Glomerular endothelial cell (primary cell): ENCODE results near the gene UBE2E1. TPM values are rescaled to one million over a fixed set of nuclear protein-coding genes. Genes with fewer than 3 reads are reported as not detected.
"Not testable (repeated sequence)": the region's sequence is repeated elsewhere in the genome, so short reads cannot be mapped to it uniquely, and the experiment has no call there.

Experiments
- DNase-seq: peaks from one replicate; pipeline ENCODE4 v3.0.0-alpha.2; 2011; ENCODE audit warnings: low read depth, low spot score; ENCODE audit errors: extremely low read depth
- total RNA-seq: library from RNA; depleted of rRNA; stranded (reverse); fragments of >200 nt; gene quantifications from 2 replicates; pipeline ENCODE4 v1.2.3, GENCODE V29; 2015

The UBE2E1 gene
- total RNA-seq, 1 donor from 2014 or later, result 98.8 TPM

GRCh38 chr3:23913873-23914743 is 108.4 kb downstream of the UBE2E1 start:
- DNase-seq, result no peak

- DNase-seq, result no peak
These were observed 109.9 kb downstream of the UBE2E1 start for GRCh38 chr3:23915537-23916108.

GRCh38 chr3:23916152-23916885 is 110.6 kb downstream of the UBE2E1 start:
- DNase-seq, result no peak

GRCh38 chr3:23916886-23917678 is 111.3 kb downstream of the UBE2E1 start, which contains the start of the genes NKIRAS1 and RPL15:
Gene NKIRAS1, minus strand, starts transcription at chr3:23916990. Its CDS starts 6,086 bp downstream, at chr3:23910904.
Gene RPL15, plus strand, starts transcription at chr3:23917132. Its CDS starts 728 bp downstream, at chr3:23917860.
- DNase-seq, result peak; percentile 81

- not testable (repeated sequence) for DNase-seq
These were observed 112.0 kb downstream of the UBE2E1 start for GRCh38 chr3:23917679-23918303.

GRCh38 chr3:23918331-23918730 is 112.6 kb downstream of the UBE2E1 start:
- DNase-seq, result not testable (repeated sequence)

GRCh38 chr3:23919628-23920027 is 113.9 kb downstream of the UBE2E1 start:
- no peak for DNase-seq

- DNase-seq, result no peak
These were observed 114.4 kb downstream of the UBE2E1 start for GRCh38 chr3:23920151-23920655.

- DNase-seq, result no peak
These were observed 115.3 kb downstream of the UBE2E1 start for GRCh38 chr3:23921052-23921511.

GRCh38 chr3:23923786-23924185 is 118.0 kb downstream of the UBE2E1 start:
- no peak for DNase-seq

- no peak for DNase-seq
These were observed 120.5 kb downstream of the UBE2E1 start for GRCh38 chr3:23926246-23926645.

- DNase-seq, result no peak
These were observed 121.0 kb downstream of the UBE2E1 start for GRCh38 chr3:23926736-23927135.

- DNase-seq, result no peak
These were observed 122.8 kb downstream of the UBE2E1 start for GRCh38 chr3:23928524-23928923.

GRCh38 chr3:23931597-23931996 is 125.8 kb downstream of the UBE2E1 start:
- no peak for DNase-seq

GRCh38 chr3:23932571-23932970 is 126.8 kb downstream of the UBE2E1 start:
- DNase-seq, result no peak

- no peak for DNase-seq
These were observed 128.5 kb downstream of the UBE2E1 start for GRCh38 chr3:23934253-23934652.

GRCh38 chr3:23937296-23937695 is 131.5 kb downstream of the UBE2E1 start:
- DNase-seq, result no peak

- DNase-seq, result no peak
These were observed 132.9 kb downstream of the UBE2E1 start for GRCh38 chr3:23938688-23939087.

GRCh38 chr3:23940775-23941174 is 135.0 kb downstream of the UBE2E1 start:
- no peak for DNase-seq
